ENCODE measurements around the gene THBS2.

DNA sequence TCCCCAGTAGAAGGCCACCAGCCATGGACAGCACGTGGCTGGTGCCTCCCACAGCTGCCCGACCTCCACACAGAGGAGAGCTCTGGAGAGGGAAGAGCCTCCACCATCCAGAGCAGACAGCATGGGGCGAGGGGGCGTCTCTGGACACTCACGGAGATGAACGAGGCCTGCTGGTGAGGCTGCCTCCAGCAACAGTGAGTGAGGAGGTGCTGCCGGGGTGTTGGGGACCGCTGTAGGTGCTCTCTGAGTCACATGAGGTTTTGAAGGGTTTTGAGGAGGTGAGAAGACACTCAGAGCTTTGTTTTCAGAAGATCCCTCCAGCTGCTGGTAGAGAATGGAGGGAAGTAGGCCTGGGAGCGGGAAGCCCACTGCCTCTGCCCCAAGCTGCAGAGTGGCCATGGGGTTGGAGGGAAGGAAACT lies 65.6 kb downstream of the THBS2 start:
- TF ChIP-seq, protein P1, sequence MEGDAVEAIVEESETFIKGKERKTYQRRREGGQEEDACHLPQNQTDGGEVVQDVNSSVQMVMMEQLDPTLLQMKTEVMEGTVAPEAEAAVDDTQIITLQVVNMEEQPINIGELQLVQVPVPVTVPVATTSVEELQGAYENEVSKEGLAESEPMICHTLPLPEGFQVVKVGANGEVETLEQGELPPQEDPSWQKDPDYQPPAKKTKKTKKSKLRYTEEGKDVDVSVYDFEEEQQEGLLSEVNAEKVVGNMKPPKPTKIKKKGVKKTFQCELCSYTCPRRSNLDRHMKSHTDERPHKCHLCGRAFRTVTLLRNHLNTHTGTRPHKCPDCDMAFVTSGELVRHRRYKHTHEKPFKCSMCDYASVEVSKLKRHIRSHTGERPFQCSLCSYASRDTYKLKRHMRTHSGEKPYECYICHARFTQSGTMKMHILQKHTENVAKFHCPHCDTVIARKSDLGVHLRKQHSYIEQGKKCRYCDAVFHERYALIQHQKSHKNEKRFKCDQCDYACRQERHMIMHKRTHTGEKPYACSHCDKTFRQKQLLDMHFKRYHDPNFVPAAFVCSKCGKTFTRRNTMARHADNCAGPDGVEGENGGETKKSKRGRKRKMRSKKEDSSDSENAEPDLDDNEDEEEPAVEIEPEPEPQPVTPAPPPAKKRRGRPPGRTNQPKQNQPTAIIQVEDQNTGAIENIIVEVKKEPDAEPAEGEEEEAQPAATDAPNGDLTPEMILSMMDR (conservative IDR thresholded peaks at IDR 0.05; ENCODE audit: low read length) = no peak
- TF ChIP-seq EZH2phosphoT487 (IDR thresholded peaks at IDR 0.05; ENCODE audit: borderline replicate concordance) = no peak
